Right lobe of liver (tissue), 4 donors: ENCODE results near the gene CHKA.

Source experiments
- POLR2A ChIP-seq: fragments of 450-650 bp; IDR thresholded peaks from one replicate; pipeline ENCODE4 v1.6.1; 2017; ENCODE audit warnings: antibody characterized with exemption, mild to moderate bottlenecking
- TF ChIP-seq, protein P1 (sequence below), 4 donors: fragments of 200-600 bp in 3 of 4; fragments of 450-650 bp in 1 of 4; IDR thresholded peaks; one replicate each; pipeline versions ENCODE4 v1.5.1 to v1.8.0; 2016 to 2022; ENCODE audit warnings: antibody characterized with exemption in 4 of 4, mild to moderate bottlenecking in 2 of 4
- donor health status: DM: no; HTN: no; CAD: no.
- donor health status: DM: no; HTN: no; CAD: no.
- donor health status: DM: no; HTN: yes; CAD: no.

DNA sequence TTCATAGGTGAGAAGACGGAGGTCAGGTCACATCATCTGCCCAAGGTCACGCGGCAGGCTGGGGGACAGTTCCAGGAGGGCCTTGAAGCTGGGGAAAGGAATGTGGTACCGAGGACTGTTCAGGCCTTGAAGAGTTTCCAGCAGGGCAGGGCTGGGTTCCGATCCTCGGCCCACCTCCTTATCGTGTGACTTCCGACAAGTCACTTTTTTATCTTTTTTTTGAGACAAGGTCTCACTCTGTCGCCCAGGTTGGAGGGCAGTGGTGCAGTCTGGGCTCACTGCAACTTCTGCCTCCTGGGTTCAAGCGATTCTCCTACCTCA is 90.1 kb downstream of the CHKA start:
- TF ChIP-seq POLR2A: no peak
- TF ChIP-seq, protein P1, sequence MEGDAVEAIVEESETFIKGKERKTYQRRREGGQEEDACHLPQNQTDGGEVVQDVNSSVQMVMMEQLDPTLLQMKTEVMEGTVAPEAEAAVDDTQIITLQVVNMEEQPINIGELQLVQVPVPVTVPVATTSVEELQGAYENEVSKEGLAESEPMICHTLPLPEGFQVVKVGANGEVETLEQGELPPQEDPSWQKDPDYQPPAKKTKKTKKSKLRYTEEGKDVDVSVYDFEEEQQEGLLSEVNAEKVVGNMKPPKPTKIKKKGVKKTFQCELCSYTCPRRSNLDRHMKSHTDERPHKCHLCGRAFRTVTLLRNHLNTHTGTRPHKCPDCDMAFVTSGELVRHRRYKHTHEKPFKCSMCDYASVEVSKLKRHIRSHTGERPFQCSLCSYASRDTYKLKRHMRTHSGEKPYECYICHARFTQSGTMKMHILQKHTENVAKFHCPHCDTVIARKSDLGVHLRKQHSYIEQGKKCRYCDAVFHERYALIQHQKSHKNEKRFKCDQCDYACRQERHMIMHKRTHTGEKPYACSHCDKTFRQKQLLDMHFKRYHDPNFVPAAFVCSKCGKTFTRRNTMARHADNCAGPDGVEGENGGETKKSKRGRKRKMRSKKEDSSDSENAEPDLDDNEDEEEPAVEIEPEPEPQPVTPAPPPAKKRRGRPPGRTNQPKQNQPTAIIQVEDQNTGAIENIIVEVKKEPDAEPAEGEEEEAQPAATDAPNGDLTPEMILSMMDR (IDR thresholded peaks at IDR 0.05): no peak
